ENCODE measurements around the gene DCAF5.

DNA sequence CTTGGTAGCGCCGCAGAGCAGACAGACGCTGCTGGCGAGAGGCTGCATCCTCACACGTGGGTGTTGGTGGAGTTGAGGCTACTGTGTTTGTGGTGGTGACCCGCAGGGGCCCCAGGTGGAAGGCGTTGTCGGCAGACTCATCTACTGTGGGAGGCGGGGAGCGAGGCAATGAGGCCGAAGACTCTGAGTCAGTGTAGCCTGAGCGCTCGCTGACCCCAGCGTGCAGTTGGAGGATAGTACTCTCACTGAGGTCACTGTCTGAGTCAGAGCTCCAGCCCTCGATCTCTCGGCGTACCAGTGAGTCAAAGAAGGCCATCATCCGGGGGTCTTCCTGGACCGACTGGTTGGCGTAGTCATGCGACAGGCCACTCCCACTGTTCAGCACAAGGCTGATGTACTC is 97.8 kb downstream of the DCAF5 start:
- TF ChIP-seq, protein P1, sequence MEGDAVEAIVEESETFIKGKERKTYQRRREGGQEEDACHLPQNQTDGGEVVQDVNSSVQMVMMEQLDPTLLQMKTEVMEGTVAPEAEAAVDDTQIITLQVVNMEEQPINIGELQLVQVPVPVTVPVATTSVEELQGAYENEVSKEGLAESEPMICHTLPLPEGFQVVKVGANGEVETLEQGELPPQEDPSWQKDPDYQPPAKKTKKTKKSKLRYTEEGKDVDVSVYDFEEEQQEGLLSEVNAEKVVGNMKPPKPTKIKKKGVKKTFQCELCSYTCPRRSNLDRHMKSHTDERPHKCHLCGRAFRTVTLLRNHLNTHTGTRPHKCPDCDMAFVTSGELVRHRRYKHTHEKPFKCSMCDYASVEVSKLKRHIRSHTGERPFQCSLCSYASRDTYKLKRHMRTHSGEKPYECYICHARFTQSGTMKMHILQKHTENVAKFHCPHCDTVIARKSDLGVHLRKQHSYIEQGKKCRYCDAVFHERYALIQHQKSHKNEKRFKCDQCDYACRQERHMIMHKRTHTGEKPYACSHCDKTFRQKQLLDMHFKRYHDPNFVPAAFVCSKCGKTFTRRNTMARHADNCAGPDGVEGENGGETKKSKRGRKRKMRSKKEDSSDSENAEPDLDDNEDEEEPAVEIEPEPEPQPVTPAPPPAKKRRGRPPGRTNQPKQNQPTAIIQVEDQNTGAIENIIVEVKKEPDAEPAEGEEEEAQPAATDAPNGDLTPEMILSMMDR (conservative IDR thresholded peaks at IDR 0.05; ENCODE audit: low read depth, low read length), result no peak
- no peak for TF ChIP-seq EZH2 (IDR thresholded peaks at IDR 0.05; ENCODE audit: borderline replicate concordance, low read depth, low read length, poor library complexity, severe bottlenecking)

Data from A673 (cell line).